H1 (cell line): ENCODE results near the gene DNAH8. TPM values are rescaled to one million over a fixed set of nuclear protein-coding genes. Genes with fewer than 3 reads are reported as not detected.

Experiments
- CTCF ChIA-PET: fragments of 300-600 bp; sonication (Branson Sonifier 250); formaldehyde crosslinking; loops from one replicate; lab custom pipeline; 2021; ENCODE audit not compliant: partially characterized antibody; lab: Charles Lee
- POLR2A ChIA-PET: fragments of 300-600 bp; sonication (Branson Sonifier 250); formaldehyde crosslinking; loops from one replicate; lab custom pipeline; 2021; ENCODE audit warnings: inconsistent platforms; ENCODE audit not compliant: partially characterized antibody; lab: Charles Lee
- DNase-seq, 2 experiments: peaks; one replicate each; pipeline versions ENCODE4 v3.0.0 to v3.0.0-alpha.2; 2010 to 2022; ENCODE audit warnings: low spot score in 2 of 2, low read depth in 1 of 2, mixed read lengths in 1 of 2
- FAIRE-seq: peaks from 2 replicates; lab custom pipeline; 2011; peaks lifted over from hg19 to GRCh38; lab: Jason Lieb, UNC
- H2AFZ ChIP-seq: 2 replicates; pipeline ENCODE4 v1.8.1; 2012; ENCODE audit warnings: low read length, inconsistent platforms
- H2AK5ac ChIP-seq: 2 replicates; pipeline ENCODE4 v1.6.1; 2013; ENCODE audit warnings: low read depth, low read length
- H2BK120ac ChIP-seq: replicated peaks from 2 replicates; pipeline ENCODE3; 2013; ENCODE audit warnings: low read depth, low read length, inconsistent platforms
- H2BK12ac ChIP-seq: 2 replicates; pipeline ENCODE4 v1.6.1; 2013; ENCODE audit warnings: low read depth, low read length
- H2BK15ac ChIP-seq: 2 replicates; pipeline ENCODE4 v1.6.1; 2013; ENCODE audit warnings: low read length
- H2BK20ac ChIP-seq: 2 replicates; pipeline ENCODE4 v1.6.1; 2013; ENCODE audit warnings: low read length
- H2BK5ac ChIP-seq: 2 replicates; pipeline ENCODE4 v1.6.1; 2013; ENCODE audit warnings: low read depth, low read length
- H3K14ac ChIP-seq: 2 replicates; pipeline ENCODE4 v1.6.1; 2013; ENCODE audit warnings: inconsistent platforms; ENCODE audit not compliant: insufficient read length
- H3K18ac ChIP-seq: 2 replicates; pipeline ENCODE4 v1.6.1; 2013; ENCODE audit warnings: low read length; ENCODE audit errors: extremely low read depth
- H3K23ac ChIP-seq: 2 replicates; pipeline ENCODE4 v1.6.1; 2013; ENCODE audit warnings: inconsistent platforms; ENCODE audit not compliant: insufficient read length
- H3K23me2 ChIP-seq: 2 replicates; pipeline ENCODE4 v1.6.1; 2013; ENCODE audit warnings: low read depth, low read length
- H3K27ac ChIP-seq: 2 replicates; pipeline ENCODE4 v1.6.1; 2011; ENCODE audit warnings: low read depth, low read length, inconsistent platforms
- H3K27me3 ChIP-seq, 4 experiments: replicated peaks in 1 of 4; 1 replicate in 1 of 4; 2 replicates in 3 of 4; pipeline versions ENCODE4 v1.6.1 to v1.8.1; 2011 to 2013; ENCODE audit warnings: low read length in 3 of 4, mild to moderate bottlenecking in 3 of 4, inconsistent platforms in 2 of 4, mixed read lengths in 2 of 4, moderate library complexity in 1 of 4; ENCODE audit not compliant: control insufficient read depth in 3 of 4, insufficient read depth in 3 of 4; ENCODE audit errors: extremely low read depth in 1 of 4
- H3K36me3 ChIP-seq, 4 experiments: 2 replicates each; pipeline versions ENCODE4 v1.6.1 to v1.8.1; 2011 to 2013; ENCODE audit warnings: mild to moderate bottlenecking in 4 of 4, low read length in 3 of 4, moderate library complexity in 2 of 4, control low read depth in 1 of 4, inconsistent platforms in 1 of 4; ENCODE audit not compliant: insufficient read depth in 4 of 4, control insufficient read depth in 2 of 4
- H3K4ac ChIP-seq: replicated peaks from 2 replicates; pipeline ENCODE3; 2013; ENCODE audit warnings: low read length, low read depth, mixed read lengths, inconsistent platforms; ENCODE audit not compliant: insufficient read length
- H3K4me1 ChIP-seq, 4 experiments: replicated peaks in 1 of 4; 1 replicate in 1 of 4; 2 replicates in 3 of 4; pipeline versions ENCODE4 v1.6.1 to v1.8.1; 2011 to 2013; ENCODE audit warnings: low read length in 3 of 4, inconsistent platforms in 2 of 4, mixed read lengths in 1 of 4; ENCODE audit not compliant: insufficient read depth in 4 of 4, control insufficient read depth in 3 of 4
- H3K4me2 ChIP-seq, 2 experiments: 2 replicates each; pipeline versions ENCODE4 v1.6.1 to v1.8.1; 2011 to 2013; ENCODE audit warnings: low read depth in 2 of 2, low read length in 2 of 2, control low read depth in 1 of 2, inconsistent platforms in 1 of 2, mild to moderate bottlenecking in 1 of 2; ENCODE audit not compliant: insufficient read depth in 1 of 2
- H3K4me3 ChIP-seq, 4 experiments: fragments of 200-600, 300-600 bp in 1 of 4; sonication (generic), shearing (Covaris generic), sonication (Bioruptor Twin) in 1 of 4; 2 replicates each; pipeline versions ENCODE4 v1.5.1 to v1.8.1; 2011 to 2016; ENCODE audit warnings: low read length in 4 of 4, low read depth in 3 of 4, control low read depth in 2 of 4, inconsistent platforms in 2 of 4, mild to moderate bottlenecking in 2 of 4, mixed read lengths in 1 of 4, moderate library complexity in 1 of 4; ENCODE audit not compliant: insufficient read depth in 2 of 4; ENCODE audit errors: extremely low read depth in 1 of 4
- H3K56ac ChIP-seq: replicated peaks from 2 replicates; pipeline ENCODE3; 2013; ENCODE audit warnings: low read depth, mild to moderate bottlenecking, mixed read lengths, low read length, inconsistent platforms; ENCODE audit not compliant: insufficient read length
- H3K79me1 ChIP-seq: 2 replicates; pipeline ENCODE4 v1.6.1; 2013; ENCODE audit warnings: low read depth, low read length, control low read depth
- H3K79me2 ChIP-seq, 2 experiments: 2 replicates each; pipeline versions ENCODE4 v1.6.1 to v1.8.1; 2012 to 2013; ENCODE audit warnings: low read length in 2 of 2, mild to moderate bottlenecking in 2 of 2, inconsistent platforms in 1 of 2; ENCODE audit not compliant: insufficient read depth in 2 of 2, control insufficient read depth in 1 of 2
- H3K9ac ChIP-seq, 4 experiments: replicated peaks in 1 of 4; 1 replicate in 1 of 4; 2 replicates in 3 of 4; pipeline versions ENCODE4 v1.6.1 to v1.8.1; 2011 to 2013; ENCODE audit warnings: low read depth in 3 of 4, low read length in 3 of 4, control low read depth in 2 of 4, mild to moderate bottlenecking in 2 of 4, moderate library complexity in 2 of 4, inconsistent platforms in 1 of 4; ENCODE audit errors: extremely low read depth in 1 of 4
- H3K9me3 ChIP-seq, 2 experiments: 2 replicates each; pipeline versions ENCODE4 v1.6.1 to v1.8.1; 2012 to 2013; ENCODE audit warnings: mild to moderate bottlenecking in 2 of 2, moderate library complexity in 2 of 2, control low read depth in 1 of 2, inconsistent platforms in 1 of 2, low read depth in 1 of 2, low read length in 1 of 2, mixed read lengths in 1 of 2; ENCODE audit not compliant: insufficient read depth in 2 of 2
- H4K20me1 ChIP-seq, 2 experiments: replicated peaks in 1 of 2; 2 replicates each; pipeline versions ENCODE3 to v1.8.1; 2011 to 2013; ENCODE audit warnings: inconsistent platforms in 2 of 2, low read length in 2 of 2, mild to moderate bottlenecking in 1 of 2; ENCODE audit not compliant: insufficient read depth in 2 of 2, control insufficient read depth in 1 of 2
- H4K5ac ChIP-seq: 2 replicates; pipeline ENCODE4 v1.6.1; 2013; ENCODE audit warnings: low read length, low read depth, mixed read lengths, inconsistent platforms; ENCODE audit not compliant: insufficient read length
- H4K8ac ChIP-seq: 2 replicates; pipeline ENCODE4 v1.8.0; 2013; ENCODE audit warnings: mild to moderate bottlenecking, moderate library complexity, low read length, inconsistent platforms; ENCODE audit not compliant: insufficient read depth; ENCODE audit errors: extremely low read depth
- H4K91ac ChIP-seq: replicated peaks from 2 replicates; pipeline ENCODE3; 2013; ENCODE audit warnings: low read length, mixed read lengths, inconsistent platforms; ENCODE audit not compliant: insufficient read length
- CHD2 ChIP-seq: IDR thresholded peaks from 2 replicates; pipeline ENCODE4 v1.6.1; 2012; ENCODE audit warnings: low read length, improper control_type of control experiment
- KDM4A ChIP-seq: IDR thresholded peaks from one replicate; pipeline ENCODE4 v1.7.1; 2012; ENCODE audit warnings: low read depth, mild to moderate bottlenecking, moderate library complexity, low read length, inconsistent platforms; ENCODE audit not compliant: severe bottlenecking
- MAFK ChIP-seq: IDR thresholded peaks from 2 replicates; pipeline ENCODE4 v1.6.1; 2012; ENCODE audit warnings: low read depth, mild to moderate bottlenecking, improper control_type of control experiment, low read length
- SP4 ChIP-seq: IDR thresholded peaks from 2 replicates; pipeline ENCODE4 v1.6.1; 2012; ENCODE audit warnings: low read length, inconsistent platforms
- TBP ChIP-seq: IDR thresholded peaks from 2 replicates; pipeline ENCODE4 v1.6.1; 2011; ENCODE audit warnings: low read depth, low read length, improper control_type of control experiment
- TEAD4 ChIP-seq: IDR thresholded peaks from 2 replicates; pipeline ENCODE4 v1.6.1; 2012; ENCODE audit warnings: low read depth, low read length, inconsistent platforms, mixed read lengths
- WGBS, 2 experiments: shearing (Covaris generic) in 1 of 2; methylation state at CpG; one replicate each; pipeline versions ENCODE4 v1.1.6 to v1.1.7; 2013 to 2015; ENCODE audit warnings: low lambda C conversion rate in 2 of 2, mixed read lengths in 2 of 2, inconsistent platforms in 1 of 2, low coverage in 1 of 2, missing lambda C conversion rate in 1 of 2; ENCODE audit not compliant: insufficient replicate concordance in 2 of 2, insufficient coverage in 1 of 2, insufficient read length in 1 of 2; ENCODE audit errors: extremely low coverage in 1 of 2, missing lambda C conversion rate in 1 of 2; 5-methylcytosine and 5-hydroxymethylcytosine counted together
- polyA plus RNA-seq, 7 experiments: library from polyadenylated mRNA; depleted of rRNA in 3 of 7; stranded (reverse) in 5 of 7; unstranded in 2 of 7; fragments of >200 nt in 5 of 7; fragments of 200-250 nt in 2 of 7; gene quantifications; 1 replicate in 5 of 7; 2 replicates in 1 of 7; 4 replicates in 1 of 7; pipeline versions ENCODE4 v1.2.1 to v1.2.3, GENCODE V29; 2011 to 2013; ENCODE audit warnings: missing spikeins in 2 of 7, mixed read lengths in 2 of 7
- total RNA-seq: library from RNA; stranded (reverse); fragmentation: NEBNext Ultra II Directional; extraction: Animal tissue kit (Norgen Biotek cat#: 25700); gene quantifications from 2 replicates; pipeline ENCODE4 v1.2.1, GENCODE V29; 2021

Gene DNAH8
- total and polyA plus RNA-seq, 2 of the 8 experiments (the other 6 are each of a cell fraction or from before 2014, with no cell fraction given) = under 0.01 TPM; not detected in 1

DNA sequence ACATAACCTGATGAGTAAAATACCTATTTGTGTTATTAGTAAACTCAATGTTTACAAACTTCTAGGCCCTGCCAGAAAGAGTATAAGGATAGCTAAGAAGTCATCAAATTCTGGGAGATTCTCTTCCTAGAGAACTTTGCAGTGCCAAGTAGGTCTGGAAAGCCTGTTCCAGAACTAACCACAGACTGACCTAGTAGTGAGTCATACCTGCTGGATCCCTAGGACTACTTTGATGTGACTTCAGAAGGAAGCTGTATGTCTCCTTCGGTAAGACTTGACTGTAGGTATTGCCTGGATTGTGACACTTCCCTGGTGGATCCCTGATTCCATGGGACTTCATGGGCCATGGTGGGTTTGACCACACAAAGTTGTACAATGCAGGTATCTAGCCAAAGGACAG, 131.7 kb downstream of the DNAH8 start:
- Histone ChIP-seq H3K79me2 (no peaks in the 10 kb centered on the region), H3K27ac (no peak overlapping the region), H4K20me1 (no peaks in the 10 kb centered on the region), H3K23me2 (no peaks in the 10 kb centered on the region), H2BK12ac (no peak overlapping the region), H3K23ac (no peak overlapping the region), H2AK5ac (no peak overlapping the region), H3K9ac (no peak overlapping the region), H4K5ac (no peak overlapping the region), H4K8ac (no peak overlapping the region), H3K4me2 (no peak overlapping the region), H3K79me1 (no peaks in the 10 kb centered on the region), H3K4ac (no peak overlapping the region), H3K56ac (no peak overlapping the region), H2BK20ac (no peak overlapping the region), H4K91ac (no peak overlapping the region), H3K18ac (no peak overlapping the region), H3K4me3 (no peak overlapping the region), H3K27me3 (peaks cover 0 to 1% (median 0%) of the 10 kb centered on the region in 4 experiments; a peak in 1 of 7 replicates), H3K14ac (no peak overlapping the region), H2BK15ac (no peak overlapping the region), H2BK5ac (no peak overlapping the region), H3K36me3 (no peaks in the 10 kb centered on the region), H3K9me3 (no peaks in the 10 kb centered on the region), H3K4me1 (no peaks in the 10 kb centered on the region), H2AFZ (no peak overlapping the region), H2BK120ac (no peak overlapping the region)
- TF ChIP-seq TBP (no peak), CHD2 (no peak), MAFK (no peak), SP4 (no peak), TEAD4 (no peak), KDM4A (no peak)
- 93% methylated on average over 1 of the region's 1 CpG; no CpG with 5 or more reads in 1 of the 2 experiments for whole genome bisulfite sequencing, 2 experiments
- POLR2A ChIA-PET = no interaction called here
- CTCF ChIA-PET = interaction anchor here (1.2 kb wide), 1 partner anchor 13 kb away, joined by 3 read pairs; no protein-coding TSS in a partner anchor
- FAIRE-seq (no peak), DNase-seq (no peak)
